GM18505 (cell line): ENCODE results near the gene EZH1.

Experiments used
- ATAC-seq: cut with Tn5 transposase; IDR thresholded peaks from one replicate; pipeline ENCODE4 v1.9.1; 2021; ENCODE audit not compliant: unreplicated experiment
- POLR2A ChIP-seq: IDR thresholded peaks from 4 replicates; pipeline ENCODE4 v1.6.1; 2011; ENCODE audit warnings: borderline replicate concordance; ENCODE audit not compliant: insufficient read depth, insufficient read length; ENCODE audit errors: extremely low read depth

Gene EZH1

DNA sequence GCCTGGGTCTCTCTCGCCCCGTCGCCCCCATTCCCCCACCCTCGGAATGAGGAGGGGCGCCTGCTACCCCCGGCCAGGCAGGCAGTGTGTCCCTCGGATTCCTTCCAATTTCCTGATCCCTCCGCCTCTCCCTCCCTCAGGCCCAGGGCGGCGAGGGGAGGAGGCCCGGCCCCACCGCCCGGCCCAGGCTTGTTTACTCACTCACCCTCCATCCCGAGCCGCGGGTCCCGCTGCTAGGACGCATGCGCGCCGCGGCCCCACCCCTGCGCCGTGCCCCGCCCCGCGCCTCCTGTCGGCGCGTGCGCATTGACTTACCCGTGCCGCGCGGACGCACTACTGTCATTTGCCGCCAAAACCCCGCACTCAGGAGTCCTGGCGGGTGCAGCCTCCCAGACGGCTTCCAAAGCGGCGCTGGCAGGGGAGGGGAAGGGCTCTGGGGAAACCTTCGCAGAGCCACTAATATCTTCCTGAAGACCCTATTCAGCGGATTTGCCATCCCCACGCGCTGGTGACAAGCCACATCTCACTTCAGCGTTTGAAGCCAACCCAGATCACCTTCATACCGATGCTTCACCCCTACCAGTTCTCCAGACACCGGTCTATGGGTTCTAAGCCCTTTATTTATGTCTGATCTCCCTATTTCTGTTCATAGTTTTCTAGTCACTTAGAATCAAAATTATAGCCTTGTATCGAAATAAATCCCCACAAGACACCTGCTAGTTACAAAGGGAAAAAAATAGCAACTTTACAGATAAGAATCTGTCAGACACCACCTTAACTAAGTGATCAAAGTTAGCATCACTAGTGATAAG lies at the start of gene EZH1:
Gene EZH1, minus strand, starts transcription at position 235 of the 812 bp plus-strand sequence. CDS start 16,099 bp downstream, outside the sequence.
- peak; percentile 74 for TF ChIP-seq POLR2A
- peak; percentile 82 for ATAC-seq

DNA sequence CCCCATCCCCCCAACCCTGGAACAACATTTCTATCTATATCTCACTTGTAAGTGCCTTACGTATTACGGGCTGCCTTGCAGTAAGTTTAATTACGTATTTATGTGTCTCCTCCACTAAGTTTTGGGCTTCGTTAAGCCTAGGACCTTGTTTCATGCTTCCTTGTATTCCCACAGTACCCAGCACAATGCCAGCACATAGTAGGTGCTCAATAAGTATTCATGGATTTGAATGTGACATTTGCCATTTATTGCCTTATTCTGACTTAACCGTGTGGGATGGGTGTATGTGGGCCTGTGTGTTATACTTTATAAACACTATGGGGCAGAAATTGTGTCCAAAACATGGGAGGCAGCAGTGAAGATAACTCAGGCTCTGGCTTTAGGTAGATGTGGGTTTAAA lies 47.7 kb upstream of the EZH1 start:
- ATAC-seq, result no peak
- no peak for TF ChIP-seq POLR2A

DNA sequence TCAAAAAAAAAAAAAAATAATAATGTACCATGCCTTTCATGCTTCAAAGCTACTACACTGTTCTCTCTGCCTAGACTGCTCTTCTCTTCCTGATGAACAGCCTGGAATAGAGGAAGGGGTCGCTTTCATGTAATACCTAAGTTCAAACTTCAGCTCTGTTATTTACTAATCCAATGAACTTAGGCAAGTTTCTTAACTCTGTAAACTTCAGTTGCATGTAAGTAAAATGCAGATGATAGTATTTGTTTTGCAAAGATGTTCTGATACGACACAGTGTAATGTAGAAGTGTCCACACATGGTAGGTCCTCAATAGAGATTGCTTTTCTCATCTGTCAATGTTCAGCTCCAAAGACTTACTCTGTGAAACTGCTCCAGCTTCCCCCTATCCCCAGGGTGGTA lies 47.1 kb upstream of the EZH1 start:
- ATAC-seq, result no peak
- TF ChIP-seq POLR2A, result no peak

DNA sequence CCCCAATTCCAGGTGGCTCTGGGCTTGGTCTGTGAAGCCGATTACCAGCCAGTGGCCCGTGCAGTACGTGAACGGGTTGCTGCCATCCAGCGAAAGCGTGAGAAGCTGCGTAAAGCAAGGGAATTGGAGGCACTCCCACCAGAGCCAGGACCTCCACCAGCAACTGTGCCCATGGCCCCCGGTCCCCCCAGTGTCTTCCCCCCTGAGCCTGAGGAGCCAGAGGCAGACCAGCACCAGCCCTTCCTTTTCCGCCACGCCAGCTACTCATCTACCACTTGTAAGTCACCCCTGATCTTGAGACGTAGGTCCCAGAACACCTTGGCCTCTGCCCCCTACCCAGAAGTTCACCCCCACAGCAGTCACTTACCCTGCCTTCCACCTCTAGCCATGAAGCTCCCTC lies 42.4 kb upstream of the EZH1 start:
- ATAC-seq, result no peak
- no peak for TF ChIP-seq POLR2A

DNA sequence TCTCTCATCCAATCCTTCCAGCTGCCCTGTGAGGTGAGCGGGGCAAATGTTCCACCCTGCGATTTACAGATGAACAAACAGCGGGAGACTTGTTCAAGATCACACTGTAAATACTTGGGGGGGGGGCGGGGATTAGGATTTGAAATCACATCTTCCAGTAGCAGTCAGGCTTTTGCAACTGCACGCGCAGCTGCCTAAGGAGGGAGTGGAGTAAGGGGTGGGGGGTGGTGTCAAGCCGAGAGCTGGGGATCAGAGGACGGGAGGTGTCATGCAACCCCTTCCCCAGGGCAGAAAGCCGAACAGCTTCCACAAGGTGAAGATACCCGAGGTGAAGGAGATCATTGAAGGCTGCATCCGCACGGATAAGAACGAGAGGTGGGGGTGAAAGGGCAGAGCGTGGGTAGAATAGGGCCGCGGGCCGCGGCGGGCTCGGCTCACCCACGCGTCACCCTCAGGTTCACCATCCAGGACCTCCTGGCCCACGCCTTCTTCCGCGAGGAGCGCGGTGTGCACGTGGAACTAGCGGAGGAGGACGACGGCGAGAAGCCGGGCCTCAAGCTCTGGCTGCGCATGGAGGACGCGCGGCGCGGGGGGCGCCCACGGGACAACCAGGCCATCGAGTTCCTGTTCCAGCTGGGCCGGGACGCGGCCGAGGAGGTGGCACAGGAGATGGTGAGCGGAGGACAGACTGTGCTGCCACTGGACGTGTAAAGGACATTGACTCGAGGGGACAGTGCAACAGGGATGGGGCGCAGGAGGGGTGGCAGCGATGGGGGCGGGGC lies 40.2 kb upstream of the EZH1 start:
- no peak for ATAC-seq
- no peak for TF ChIP-seq POLR2A

DNA sequence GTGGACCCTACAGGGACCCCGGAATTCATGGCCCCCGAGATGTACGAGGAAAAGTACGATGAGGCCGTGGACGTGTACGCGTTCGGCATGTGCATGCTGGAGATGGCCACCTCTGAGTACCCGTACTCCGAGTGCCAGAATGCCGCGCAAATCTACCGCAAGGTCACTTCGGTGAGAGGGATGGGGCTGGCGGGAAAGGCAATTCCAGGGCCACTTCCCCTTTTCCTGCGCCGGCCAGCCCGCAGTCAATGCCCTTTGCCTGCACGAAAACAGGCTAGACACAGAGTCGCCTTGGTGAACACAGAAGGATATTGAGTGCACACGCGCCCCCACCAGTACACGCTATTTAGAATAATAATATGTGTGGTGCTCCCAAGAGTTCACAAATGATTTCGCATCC lies 39.6 kb upstream of the EZH1 start:
- TF ChIP-seq POLR2A, result no peak
- ATAC-seq, result no peak

DNA sequence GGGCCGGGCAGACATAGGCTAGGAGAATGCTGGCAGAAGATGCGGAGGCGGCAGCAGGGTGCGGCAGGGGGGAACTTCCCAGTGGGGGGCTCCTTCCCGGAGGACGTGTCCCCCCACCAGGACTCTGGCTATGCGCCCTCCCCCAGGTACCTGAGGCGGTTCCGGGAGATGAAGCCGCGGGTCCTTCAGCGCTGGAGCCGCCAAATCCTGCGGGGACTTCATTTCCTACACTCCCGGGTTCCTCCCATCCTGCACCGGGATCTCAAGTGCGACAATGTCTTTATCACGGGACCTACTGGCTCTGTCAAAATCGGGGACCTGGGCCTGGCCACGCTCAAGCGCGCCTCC lies 38.9 kb upstream of the EZH1 start:
- no peak for ATAC-seq
- TF ChIP-seq POLR2A, result no peak

DNA sequence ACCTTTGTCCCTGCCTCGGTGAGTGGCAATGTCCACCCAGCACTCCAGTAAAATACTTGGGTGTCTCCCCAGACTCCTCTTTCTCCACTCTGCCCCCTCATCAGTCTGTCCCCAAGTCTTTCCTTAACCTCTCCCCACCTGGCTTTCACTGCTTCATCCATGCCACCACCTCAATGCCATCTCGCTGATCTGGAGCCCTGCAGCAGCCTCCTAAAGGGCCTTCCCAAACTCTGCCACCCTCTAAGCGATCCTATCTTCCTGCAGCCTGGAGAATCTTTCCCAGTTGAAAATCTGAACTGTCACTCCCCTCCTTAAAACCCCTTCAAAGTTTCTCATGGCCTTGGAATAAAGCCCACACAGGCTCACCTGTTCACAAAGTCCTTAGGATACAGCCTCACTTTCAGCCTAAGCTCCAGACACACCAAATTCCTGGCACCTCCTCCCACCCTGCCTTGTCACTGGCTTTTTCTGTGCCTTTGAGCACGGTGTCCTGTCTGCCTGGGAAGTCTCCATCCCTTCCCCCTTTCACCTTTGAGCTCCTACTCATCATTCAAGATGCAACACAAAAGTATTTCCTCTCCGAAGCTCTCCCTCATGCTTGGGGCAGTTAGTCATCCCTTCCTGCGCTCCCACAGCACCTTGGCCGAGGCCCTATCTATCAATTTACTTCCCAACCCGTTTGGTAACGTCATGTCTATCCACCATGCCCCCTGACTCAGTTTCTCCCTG lies 38.4 kb upstream of the EZH1 start:
- no peak for ATAC-seq
- TF ChIP-seq POLR2A, result no peak

DNA sequence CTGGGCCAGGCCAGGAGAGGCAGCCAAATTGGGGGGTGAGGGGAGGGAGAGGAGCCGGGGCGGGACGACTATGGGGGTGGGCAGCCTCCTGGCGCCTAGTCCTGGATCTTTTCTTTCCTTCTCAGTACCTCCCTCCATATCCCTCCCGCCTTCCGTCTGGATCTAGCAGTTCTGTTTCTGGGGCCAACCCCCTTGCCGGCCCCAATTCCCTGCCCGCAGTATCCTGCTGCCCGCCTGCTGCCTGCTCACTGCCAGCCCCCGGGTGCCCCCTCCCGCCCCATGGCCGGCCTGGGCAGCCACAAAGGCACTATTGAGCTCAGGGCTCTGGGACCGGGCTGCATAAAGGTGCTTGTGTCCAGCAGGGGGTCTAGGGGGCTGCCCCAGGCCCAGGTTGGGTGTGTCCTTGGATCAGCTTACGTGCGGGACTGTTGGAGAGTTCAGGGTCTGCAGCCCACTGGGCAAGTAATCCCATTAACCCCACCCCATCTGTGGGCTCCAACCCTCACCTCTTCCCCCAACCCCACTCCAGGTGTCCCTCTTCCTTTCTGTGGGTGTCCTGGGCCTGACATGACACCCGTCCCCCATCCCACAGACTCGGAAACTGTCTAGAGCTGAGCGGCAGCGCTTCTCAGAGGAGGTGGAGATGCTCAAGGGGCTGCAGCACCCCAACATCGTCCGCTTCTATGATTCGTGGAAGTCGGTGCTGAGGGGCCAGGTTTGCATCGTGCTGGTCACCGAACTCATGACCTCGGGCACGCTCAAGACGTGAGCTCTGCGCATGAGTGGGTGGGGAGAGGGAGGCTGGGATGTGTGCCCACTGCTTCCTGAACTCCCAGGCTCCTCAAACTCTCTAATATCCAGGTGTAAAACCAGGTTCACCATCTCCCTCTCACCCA lies 37.6 kb upstream of the EZH1 start:
- no peak for ATAC-seq
- TF ChIP-seq POLR2A, result no peak

DNA sequence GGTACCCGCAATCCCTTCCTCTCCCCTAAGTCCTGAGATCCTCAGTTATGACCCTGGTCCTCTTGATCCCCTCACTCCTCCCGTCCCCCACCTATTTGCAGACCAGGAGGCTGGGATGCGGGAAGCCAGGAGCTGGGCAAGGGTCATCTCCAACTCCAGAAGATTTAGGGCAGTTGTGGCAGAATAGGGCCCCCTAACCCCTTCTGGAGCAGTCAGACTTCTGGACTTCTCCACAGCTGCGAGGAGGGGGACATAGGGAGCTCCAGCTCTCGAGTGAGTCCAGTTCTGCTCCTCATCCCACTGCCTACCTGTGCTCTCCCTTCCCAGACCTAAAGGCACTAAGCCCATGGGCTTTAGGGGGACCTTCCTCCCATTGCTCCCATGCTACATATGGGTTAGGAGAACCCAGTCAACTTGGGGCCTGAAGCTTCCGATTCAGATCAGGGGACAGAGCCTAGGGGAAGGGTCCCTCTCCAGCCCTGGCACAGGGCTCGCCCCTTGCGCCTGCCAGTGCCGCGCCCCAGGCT lies 36.9 kb upstream of the EZH1 start:
- TF ChIP-seq POLR2A, result no peak
- no peak for ATAC-seq

DNA sequence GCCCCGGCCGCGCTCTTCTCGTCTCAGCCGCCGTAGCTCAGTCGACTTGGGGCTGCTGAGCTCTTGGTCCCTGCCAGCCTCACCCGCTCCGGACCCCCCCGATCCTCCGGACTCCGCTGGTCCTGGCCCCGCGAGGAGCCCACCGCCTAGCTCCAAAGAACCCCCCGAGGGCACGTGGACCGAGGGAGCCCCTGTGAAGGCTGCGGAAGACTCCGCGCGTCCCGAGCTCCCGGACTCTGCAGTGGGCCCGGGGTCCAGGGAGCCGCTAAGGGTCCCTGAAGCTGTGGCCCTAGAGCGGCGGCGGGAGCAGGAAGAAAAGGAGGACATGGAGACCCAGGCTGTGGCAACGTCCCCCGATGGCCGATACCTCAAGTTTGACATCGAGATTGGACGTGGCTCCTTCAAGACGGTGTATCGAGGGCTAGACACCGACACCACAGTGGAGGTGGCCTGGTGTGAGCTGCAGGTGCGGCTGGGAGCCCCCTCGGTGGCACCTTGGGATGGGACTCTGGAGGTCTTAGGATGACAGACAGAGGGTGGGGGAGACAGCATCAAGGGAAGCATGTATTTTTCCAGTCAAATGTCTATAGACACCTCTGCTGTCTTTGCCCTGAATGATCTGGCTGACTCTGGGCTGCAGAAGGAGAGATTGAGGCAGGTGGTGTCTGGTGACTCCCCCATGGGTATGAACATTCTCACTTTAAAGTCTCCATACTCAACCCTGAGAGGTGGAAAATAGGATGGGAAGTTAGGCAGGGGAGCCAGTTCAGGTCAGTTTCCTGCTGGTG lies 36.2 kb upstream of the EZH1 start:
- TF ChIP-seq POLR2A, result no peak
- no peak for ATAC-seq

DNA sequence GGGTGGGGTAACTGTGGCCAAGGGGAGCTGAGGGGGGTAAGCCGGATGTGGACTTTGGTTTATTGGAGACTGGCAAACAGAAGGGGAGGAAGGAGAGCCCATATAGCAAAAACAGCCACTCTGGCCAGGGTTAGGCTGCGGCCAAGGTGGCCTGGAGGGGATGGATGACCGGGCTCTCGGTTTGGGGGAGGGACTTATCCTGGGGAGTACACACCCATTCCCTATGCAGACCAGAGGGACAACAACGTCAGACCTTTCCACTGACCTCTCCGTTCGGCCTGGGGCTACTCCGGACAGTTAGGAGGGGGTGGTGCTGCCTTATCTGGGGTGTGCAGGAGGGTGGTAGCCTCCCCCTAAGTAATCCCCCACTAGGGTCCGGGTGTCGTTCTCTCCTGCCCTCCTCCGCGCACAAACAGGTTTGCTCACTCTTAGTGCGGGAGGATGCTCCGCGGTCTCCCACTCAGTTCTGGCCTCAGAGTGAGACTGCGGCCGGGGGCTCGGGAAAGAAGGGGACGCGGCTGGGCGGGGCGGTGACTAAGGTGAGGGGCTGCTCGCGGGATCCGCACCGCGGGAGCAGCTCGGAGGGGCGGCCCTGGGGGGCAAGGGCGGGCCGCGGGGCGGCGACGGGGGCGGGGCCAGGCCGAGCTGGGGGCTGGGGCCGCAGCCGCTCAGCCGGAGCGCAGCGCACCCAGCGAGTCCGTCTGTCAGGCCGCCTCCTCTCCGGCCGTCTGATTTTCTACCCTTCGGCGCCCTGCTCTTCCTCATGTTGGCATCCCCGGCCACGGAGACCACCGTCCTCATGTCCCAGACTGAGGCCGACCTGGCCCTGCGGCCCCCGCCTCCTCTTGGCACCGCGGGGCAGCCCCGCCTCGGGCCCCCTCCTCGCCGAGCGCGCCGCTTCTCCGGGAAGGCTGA lies 35.4 kb upstream of the EZH1 start, which contains the start of gene WNK4:
Gene WNK4, plus strand, starts transcription at position 675 of the 915 bp plus-strand sequence. Its CDS starts 89 bp downstream, at position 764.
- TF ChIP-seq POLR2A, result no peak
- no peak for ATAC-seq
